HG03432 (cell line): ENCODE results near the gene MGAT5.

Experiments
- ATAC-seq: cut with Tn5 transposase; IDR thresholded peaks from one replicate; pipeline ENCODE4 v1.9.1; 2021; ENCODE audit warnings: mild to moderate bottlenecking, moderate library complexity; ENCODE audit not compliant: unreplicated experiment

Gene MGAT5

DNA sequence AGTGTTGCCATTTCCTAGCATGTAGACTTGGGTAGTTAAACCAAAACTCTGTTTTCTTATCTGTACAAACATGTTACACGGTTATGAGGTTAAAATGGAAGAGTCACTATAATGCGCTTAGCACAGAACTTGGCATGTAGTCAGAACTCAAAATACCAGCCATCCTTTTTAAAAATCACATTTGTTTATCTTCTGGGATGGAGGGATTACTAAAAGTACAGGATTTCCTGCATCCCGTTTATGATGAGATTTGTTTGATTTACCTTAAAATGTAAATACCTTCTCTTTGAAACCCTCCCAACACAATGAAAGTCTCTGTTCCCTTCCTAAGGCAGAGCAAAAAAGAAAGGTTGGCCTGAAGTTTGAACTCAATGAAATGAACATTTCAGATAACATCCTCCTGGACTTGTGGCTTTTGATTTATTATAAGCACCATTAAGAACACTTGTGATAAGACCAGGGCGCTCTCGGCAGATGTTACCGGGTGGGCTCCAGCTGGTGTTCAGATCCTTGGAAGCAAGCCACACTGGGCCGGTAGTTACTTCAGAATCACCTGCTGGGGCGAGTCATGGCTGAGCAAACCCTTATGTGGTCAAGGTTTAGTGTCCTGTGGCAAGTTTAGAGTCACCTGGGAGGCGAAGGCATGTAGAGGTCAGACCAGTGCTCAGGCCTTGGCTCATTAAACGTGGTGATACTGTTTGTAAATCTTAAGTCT is 105.7 kb downstream of the MGAT5 start:
- no peak for ATAC-seq

DNA sequence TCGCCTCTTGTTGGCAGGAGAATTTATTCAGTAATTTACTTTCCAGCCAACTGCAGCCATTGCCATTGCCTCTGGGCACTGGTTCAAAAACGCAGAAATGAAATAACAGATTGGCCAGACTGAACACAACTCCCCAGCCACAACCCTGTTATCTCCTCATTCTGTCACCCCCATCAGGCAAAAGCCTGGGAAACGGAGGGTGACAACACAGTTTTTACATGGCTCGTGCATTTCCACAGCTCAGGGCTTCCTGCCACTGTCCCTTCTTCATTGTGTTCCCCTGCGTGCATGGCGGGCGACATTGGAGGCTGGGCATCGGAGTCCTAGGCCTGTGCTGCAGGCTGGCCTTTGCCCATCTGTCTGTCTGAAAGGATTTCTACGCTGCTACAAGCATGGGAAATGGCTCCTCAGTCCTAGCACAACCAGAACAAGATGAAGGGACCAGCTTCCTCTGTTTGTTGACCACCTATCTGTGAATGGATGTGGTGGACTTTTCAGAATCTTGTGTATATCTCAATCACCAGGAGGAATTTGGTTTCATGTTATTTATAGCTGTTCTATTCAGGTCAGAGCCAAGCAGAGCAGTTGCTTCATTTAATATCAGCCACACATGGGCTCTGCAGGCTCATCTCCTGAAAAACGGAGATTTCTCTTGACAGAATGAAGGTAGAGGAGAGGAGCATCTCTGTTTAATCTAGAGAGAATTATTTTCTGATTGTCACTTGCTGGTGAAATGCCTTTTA is 107.0 kb downstream of the MGAT5 start:
- ATAC-seq = no peak

DNA sequence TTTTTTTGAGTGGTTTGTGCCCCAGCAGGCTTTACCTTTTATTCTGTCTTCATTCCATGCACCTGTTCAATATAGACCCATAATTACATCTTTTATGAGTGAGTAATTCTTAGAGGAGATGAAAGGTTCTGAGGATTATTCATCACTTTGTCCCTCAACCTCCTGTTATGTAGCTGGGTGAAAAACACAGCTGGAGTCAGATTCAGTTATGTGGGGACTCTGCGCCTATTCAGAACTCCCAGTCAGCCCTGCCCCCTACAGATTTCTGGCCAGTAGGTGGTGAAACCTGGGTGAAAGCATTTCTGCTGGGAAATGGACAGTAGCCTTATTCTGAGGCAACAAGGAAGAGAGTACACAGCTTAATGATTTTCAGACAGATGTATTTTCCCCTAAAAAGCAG is 107.8 kb downstream of the MGAT5 start:
- no peak for ATAC-seq

DNA sequence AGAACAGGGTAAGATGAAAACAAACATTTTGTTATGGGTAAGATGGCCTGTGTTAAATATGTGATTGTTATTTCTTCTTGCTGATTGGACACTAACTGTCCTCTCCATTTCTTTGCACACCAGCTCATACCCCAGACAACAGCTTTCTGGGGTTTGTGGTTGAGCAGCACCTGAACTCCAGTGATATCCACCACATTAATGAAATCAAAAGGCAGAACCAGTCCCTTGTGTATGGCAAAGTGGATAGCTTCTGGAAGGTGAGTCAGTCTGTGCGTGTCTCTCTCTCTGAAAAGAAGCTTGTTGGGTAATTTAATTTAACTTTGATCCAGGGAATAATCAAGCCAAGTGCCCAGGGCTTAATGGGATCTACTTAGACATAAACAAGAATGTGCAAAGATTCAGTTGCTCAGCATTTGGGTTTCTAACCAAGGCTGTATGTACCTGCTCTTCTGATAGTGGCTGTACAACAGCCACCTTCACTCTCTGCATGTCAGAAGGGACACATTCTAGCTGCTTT is 108.3 kb downstream of the MGAT5 start:
- no peak for ATAC-seq

DNA sequence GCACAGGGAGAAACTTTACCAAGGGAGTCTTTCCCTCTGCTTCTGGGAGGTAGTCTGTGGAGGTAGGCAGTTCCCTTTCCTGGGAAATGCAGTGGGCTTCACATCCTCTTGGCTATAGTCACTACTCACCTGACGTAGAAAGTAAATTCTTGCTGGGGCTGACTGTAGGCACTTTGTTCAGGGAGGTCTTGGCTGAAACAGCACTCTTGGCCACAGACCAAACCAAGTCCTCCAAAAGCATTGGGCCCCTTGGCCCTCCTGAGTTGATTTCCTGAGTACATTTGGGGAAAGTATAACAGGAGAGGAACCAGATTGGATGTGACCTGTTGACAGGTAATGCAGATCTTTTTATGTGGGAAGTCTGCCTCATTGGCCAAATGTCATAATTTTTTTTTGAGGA is 108.9 kb downstream of the MGAT5 start:
- no peak for ATAC-seq

DNA sequence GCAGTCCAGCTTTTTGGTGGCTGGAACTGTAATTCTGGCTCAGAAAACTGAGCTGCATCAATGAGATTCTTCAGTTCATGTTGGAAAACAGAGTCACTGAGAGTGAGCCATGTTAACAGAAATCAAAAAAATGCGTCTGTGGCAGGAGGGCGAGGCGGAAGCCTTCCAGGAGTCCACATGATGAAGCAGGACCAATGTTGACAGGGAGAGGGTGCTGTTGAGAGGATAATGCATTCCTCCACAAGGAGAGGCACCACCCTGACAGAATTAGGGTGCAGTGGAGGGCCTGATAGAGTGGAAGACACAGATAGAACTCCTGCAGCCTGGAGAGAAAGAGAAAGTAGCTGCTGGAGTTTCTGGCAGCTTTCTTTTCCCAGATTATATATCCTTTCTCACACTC is 111.5 kb downstream of the MGAT5 start:
- ATAC-seq = no peak

DNA sequence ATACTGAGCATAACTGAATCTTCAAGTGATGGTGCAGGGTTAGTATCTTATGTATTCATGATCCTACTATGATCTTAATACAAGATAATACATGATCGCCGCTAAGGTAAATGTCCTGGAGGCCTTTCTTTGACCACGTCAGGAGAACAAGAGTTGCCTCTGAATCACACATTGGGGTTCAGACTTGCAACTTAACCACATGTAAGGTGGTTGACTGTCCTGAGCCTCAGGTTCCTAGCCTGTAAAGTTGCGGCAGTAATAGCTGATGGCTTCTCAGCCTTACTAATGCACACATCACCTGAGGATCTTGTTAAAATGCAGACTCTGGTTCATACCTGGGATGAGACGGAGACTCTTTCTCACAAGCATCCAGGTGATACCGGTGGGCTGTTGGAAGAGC is 112.5 kb downstream of the MGAT5 start:
- ATAC-seq = no peak

DNA sequence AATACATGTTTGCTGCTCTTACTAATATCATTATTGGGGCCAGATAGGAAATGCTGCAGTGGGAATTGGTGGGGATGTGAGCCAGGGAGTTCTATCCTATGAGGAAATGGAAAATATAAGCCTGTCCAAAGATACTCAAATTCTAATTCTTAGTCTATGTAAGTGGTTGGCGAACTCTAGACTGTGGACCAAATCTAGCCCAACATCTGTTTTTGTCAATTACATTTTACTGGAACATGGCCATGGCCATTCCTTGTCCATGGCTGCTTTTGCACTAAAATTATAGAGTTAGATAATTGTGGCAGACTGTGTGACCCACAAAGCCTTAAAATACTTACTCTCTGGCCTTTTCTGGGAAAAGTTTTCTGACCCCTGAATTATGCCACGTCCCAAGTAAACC is 113.3 kb downstream of the MGAT5 start:
- ATAC-seq = no peak

DNA sequence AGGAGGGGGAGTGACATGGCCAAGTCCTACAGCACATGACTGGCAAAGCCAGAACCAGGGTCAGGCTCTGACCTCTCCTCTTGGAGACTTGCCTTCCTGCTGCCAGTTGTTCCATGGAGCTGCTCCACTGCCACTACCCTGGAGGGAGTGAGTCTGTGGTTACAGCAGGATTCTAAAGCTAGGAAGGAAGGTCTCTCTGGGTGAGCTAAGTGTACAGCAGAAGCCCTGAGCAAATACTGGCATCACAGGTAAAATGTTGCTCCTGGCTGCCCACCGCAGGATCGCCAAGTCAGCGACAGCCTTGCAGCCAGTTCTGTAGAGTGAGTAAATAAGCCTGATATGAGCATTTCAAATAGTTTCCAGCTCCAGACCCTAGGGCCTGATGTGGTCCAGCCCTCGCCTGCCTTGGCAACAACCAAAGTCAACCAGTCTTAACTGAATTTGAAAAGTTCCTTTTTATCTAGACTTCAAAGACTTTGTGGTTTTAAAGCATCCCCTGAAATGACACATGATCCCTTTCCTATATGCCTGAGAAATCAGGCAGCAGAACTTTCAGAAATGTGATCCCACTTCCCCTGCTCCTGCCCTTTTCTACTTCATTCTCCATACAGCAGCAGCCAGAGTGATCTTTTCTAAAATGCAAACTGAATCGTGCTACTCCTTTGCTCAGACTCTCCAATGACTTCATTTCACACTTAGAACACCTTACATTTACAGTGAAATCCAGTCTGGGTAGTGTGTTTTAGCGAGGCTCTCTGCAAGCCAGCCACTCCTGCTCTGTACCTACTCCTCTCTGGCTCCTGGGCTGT is 114.3 kb downstream of the MGAT5 start:
- no peak for ATAC-seq

DNA sequence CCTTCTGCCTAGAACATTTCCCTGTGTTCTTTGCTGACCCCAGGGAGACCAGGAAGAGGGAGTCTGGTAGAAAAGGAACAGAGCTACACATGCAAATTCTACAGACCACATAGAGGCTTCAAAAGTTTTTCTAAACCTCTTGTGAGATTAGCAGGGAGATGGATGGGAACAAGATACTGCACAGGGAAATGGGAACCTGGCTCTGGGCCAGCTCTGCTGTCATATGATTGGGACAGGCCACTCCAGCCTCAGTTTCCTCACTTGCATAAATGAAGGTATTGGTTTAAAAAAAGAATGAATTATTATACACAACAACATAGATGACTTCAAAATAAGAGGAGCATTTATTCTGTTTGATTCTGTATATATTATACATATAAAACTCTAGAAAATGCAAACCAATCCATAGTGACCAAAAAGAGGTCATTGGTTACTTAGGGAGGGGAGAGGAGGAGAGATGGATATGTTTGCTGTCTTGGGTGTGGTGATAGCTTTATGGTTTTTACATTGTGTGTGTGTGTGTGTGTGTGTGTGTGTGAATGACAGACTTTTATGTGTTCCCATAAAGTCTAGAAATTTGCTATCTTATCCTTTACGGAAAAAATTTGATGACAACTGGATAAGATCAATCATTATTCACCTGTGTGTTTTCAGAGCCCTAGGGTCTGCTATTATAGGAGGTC is 115.5 kb downstream of the MGAT5 start:
- no peak for ATAC-seq

DNA sequence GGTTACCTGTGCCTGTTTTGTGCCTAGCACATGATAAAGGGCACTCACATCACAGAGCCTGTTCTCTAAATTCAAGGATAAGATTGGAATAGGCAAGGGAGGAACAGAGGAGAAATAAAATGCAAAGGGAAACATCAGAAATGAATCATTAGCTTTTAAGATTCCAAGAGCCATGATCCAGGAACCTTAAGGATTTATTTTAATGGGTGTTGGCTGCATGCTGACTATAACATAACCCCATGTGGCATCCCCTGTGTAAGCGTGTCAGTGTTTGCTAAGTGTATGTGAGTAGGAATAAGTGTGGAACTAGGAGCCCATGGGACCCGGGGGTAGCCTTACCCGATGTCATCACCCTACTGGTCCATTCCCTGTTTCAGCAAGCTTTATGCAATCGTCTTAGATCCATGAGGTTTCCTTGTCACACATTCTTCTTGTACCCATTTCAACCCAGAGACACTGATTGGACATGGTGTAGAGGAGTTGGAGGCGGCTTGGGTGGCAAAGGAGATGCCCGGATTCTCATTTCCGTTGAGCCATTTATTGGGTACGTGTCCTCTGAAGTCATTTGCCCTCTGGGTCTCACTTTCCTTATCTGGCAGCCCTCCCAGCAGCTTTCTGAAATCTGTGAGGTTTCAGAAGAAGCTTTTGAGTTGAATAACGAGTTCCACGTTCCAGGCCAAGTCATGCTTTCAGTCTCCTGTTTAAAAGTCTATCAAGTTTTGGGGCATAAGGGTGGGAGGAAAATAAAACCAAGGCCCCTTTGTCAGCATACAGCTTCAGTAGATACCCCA is 117.0 kb downstream of the MGAT5 start:
- no peak for ATAC-seq

DNA sequence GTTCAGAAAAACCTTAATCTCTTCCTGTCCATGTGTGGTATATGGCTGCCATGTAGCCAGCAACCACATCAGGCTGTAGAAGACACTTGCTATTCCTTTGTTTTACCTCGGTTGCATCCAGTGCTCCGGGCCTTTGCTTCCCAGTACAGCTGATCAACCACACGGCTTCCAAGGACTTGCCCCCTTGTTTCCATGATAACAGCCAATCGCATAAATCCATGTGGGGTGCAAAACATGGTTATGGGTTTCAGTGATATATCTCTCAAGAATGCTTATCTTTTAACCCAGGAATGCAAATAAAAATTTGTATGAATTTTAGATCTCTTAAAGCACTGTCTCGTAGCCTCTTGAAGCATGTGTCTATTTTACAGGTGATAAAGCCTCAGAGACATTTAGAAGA is 118.3 kb downstream of the MGAT5 start:
- ATAC-seq = no peak

DNA sequence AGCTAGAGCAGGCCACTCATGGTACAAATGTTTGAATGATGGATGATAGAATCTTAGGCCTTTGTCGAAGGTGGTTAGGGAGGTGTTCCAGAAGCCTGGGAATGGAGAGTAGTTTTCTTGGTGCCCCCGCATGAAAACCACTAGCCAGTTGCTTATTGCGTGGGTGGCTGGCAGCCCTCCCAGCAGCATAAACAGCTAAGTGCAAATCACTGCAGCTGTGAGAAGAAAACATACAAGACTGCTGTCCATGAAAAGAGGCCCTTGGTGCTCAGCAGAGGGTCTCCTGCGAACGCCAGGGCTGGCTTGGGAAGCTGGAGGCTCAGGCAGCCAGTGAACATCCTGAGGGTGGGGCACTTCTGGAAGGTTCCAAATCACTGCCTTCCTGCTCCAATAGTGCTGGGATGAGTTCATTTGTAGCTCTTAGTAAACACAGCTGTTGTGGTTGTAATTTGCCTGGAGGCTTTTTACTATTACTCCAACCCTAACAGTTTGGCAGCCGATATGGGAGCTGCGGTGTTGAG is 118.8 kb downstream of the MGAT5 start:
- no peak for ATAC-seq

DNA sequence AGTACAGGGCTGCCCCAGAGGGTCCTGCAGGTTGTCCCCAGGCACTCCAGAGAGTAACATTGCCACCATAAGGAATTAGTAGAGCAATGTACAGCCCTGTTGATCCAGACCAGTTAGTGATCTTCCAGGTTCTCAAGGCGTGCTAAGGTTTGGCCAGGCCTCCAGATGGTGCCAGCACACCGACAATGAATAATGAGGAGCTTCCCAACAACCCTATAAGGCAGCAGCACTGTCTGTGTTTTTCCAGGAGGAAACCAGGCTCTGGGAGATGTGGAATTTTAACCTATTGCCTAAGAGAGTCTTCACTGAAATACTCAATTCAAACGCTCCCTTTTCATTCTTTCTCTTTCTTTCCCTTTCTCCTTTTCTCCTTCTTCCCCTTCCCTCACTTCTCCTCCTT is 122.1 kb downstream of the MGAT5 start:
- ATAC-seq = no peak

DNA sequence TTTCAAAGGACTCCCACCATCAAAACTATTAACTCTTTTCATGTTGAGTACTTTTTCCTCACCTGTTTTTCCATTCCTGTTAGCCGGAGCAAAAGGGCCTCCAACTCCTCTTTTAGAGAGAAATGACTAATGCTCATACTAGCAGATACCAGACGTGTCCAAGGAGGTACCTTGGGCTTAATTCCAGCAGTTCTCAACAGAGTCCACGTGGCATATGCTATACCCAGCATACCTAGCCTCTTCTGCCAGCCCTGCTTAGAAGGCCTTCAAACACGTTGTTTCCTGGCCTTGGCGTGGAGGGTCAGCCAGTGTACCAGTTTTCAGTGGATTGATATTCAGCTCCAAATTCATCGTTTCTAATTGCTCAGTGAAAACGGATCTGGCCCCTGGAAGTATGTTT is 123.9 kb downstream of the MGAT5 start:
- ATAC-seq = no peak

DNA sequence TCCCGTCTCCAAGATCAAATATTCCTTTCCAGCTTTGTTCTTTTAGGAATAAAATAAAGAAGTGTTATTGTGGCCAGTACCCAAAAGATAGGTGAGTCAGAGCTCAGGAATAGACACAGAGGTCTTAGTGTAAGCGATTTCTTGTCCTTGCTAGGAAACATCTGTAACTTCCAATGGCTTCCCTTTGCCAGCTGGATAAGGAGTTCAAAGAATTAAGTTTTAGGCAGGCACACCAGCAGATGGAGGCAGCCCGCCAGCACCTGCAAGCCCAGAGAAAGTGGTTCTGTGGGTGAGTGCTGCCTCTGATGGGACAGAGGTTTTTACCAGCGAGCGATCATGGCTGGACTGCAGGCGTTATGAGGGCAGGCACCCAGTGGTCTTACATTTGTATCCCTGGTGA is 125.4 kb downstream of the MGAT5 start:
- no peak for ATAC-seq

DNA sequence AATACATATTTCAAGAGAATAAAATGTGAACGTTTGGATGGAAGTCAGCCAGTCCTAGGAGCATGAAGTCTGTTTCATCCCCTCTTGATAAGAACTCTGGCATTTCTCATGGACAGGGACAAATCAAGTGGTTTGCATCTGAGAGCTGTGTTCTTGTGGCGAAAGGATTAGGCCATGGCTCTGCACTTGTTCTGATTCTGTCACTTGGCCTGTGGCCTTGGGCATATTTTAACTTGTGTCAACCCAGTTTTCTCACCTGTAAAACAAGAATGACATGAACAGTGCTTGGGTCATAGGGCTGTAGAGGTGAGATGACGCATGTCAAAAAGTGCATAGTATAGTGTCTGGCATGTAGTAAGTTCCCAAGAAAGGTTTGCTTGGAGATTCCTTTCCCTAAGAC is 125.8 kb downstream of the MGAT5 start:
- ATAC-seq = no peak

DNA sequence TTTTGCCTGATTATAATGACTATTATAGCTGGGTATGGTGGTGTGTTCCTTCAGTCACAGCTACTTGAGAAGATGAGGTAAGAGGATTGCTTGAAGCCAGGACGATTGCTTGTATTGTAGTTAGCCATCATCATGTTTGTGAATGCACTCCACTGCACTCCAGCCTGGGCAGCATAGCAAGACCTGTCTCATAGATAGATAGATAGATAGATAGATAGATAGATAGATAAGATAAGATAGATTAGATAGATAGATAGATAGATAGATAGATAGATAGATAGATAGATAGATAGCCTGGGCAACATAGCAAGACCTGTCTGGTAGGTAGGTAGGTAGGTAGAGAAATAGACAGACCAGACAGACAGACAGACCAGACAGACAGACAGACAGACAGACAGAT is 127.3 kb downstream of the MGAT5 start:
- ATAC-seq = no peak

DNA sequence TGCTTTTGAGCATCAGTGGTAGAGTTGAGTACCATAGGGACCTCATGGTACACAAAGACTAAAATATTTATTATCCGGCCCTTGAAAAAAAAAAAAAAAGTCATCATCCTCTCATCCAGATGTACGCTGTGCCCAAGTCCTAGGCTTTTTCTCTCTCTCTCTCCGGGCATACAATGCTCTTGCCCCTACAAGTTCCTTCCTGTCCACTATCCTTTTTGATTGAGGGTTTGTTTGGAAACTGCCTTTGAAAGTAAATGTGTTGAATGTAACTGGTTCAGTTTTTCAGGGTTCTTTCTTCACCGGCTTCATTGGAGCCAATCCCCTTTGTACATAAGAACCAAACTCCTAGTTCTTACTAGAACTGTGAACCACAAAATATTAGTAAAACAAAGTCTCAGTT is 130.3 kb downstream of the MGAT5 start:
- ATAC-seq = no peak

DNA sequence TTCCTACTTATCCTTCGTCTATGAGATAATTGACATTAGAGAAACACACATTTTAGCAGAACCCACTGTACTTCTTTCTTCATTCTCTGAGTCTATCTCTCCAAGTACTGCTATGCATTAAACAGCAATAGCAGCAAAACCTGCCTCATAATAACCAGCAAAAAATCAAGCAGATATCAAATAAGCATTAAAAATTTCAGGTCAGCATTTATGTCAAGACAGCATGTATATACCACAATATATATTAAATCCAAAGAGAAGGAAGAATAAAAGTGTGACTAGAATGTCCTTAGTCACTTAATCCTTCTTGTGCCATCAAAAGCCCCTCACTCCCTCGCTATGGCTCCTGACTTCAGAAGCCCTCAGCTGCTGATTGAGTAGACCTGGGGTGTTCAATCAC is 131.3 kb downstream of the MGAT5 start:
- ATAC-seq = no peak
